ENCODE results near the gene MKNK2. TPM values are rescaled to one million over a fixed set of nuclear protein-coding genes. Genes with fewer than 3 reads are reported as not detected.

MKNK2 gene
- polyA plus RNA-seq, 3 donors: 16.9 to 333 (median 21.8) TPM

DNA sequence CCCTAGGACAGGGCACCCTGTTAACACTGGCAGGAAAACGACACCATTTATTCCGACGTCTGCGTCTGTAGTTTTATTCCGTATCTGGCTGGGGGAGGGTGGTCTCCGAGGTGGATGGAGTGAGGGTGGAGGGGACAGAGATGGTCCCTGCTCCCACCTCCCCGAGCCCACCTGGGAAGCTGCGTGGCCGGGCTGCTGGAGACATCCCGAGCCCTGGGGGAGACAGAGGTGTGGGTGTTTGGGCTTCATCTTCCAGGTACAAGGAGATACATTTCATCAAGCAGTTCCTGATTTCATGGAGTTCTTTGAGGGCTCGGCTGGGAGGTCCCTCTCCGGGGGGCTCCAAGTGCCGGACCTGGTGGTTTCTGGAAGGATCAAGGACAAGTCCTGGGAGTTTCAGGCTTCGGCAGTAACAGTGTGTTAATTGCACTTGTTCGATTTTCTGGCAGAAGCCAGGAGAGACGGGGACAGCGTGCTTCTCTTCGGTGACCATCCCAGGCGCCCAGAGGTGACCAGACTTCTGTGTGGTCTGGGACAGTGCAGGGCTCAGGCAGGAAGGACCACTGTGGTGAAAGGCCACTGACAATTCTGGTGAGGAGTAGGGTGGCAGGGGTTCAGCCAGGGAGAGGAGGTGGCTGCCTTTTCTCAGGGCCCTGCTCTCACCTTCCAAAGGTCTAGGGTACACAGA, 20.1 kb upstream of the MKNK2 start:
- H3K79me2 ChIP-seq (ENCODE audit: insufficient read depth, low read length): peaks cover 54% of the 10 kb centered on the region
- Mint-ChIP-seq H3K4me1 (peaks cover 47% of the 10 kb centered on the region), H3K27ac (peak overlapping the region in 6 of 7 donors; percentile 40 to 81 (median 75)), H3K9me3 (peaks cover 0 to 5% (median 0%) of the 10 kb centered on the region in 7 donors), H3K27me3 (ENCODE audit: low read depth in 3 of 3) (peaks cover 0 to 3% (median 2%) of the 10 kb centered on the region in 3 donors), H3K4me3 (no peak overlapping the region), H3K36me3 (peaks cover 35 to 60% of the 10 kb centered on the region in 2 donors)
- no peak overlapping the region for H2AFZ ChIP-seq (ENCODE audit: insufficient read depth, low read depth, low read length, poor library complexity, severe bottlenecking)
- H3K9me3 ChIP-seq (replicated peaks in 1 of 2; ENCODE audit: control insufficient read depth in 1 of 2, insufficient read depth in 1 of 2, low read length in 2 of 2): no peaks in the 10 kb centered on the region
- H3K27me3 ChIP-seq (ENCODE audit: control insufficient read depth in 2 of 2, insufficient read depth in 2 of 2, low read length in 2 of 2): no peaks in the 10 kb centered on the region
- H3K4me2 ChIP-seq (replicated peaks; ENCODE audit: extremely low read depth, low read length, poor library complexity, severe bottlenecking): no peak overlapping the region
- peak overlapping the region in 1 of 2 donors; percentile 24 for H3K27ac ChIP-seq (ENCODE audit: low read depth in 1 of 2, low read length in 2 of 2)
- 97% methylated on average over 17 of the region's 19 CpGs for WGBS (ENCODE audit: insufficient coverage)
- H3K36me3 ChIP-seq (replicated peaks in 1 of 2; ENCODE audit: control insufficient read depth in 1 of 2, insufficient read depth in 2 of 2, low read length in 2 of 2): peaks cover 46 to 48% of the 10 kb centered on the region in 2 donors
- peaks cover 75% of the 10 kb centered on the region for H4K20me1 ChIP-seq (ENCODE audit: insufficient read depth, low read length)
- DNase-seq: no peak
- intact Hi-C loops (cut with micrococcal nuclease): no loop called here
- H3K4me3 ChIP-seq (replicated peaks in 1 of 3; ENCODE audit: low read depth in 2 of 3, low read length in 3 of 3): no peak overlapping the region
- H3K4me1 ChIP-seq (ENCODE audit: control insufficient read depth in 1 of 2, insufficient read depth in 2 of 2, low read length in 2 of 2): peaks cover 40 to 47% of the 10 kb centered on the region in 2 donors
- TF ChIP-seq, protein P1, sequence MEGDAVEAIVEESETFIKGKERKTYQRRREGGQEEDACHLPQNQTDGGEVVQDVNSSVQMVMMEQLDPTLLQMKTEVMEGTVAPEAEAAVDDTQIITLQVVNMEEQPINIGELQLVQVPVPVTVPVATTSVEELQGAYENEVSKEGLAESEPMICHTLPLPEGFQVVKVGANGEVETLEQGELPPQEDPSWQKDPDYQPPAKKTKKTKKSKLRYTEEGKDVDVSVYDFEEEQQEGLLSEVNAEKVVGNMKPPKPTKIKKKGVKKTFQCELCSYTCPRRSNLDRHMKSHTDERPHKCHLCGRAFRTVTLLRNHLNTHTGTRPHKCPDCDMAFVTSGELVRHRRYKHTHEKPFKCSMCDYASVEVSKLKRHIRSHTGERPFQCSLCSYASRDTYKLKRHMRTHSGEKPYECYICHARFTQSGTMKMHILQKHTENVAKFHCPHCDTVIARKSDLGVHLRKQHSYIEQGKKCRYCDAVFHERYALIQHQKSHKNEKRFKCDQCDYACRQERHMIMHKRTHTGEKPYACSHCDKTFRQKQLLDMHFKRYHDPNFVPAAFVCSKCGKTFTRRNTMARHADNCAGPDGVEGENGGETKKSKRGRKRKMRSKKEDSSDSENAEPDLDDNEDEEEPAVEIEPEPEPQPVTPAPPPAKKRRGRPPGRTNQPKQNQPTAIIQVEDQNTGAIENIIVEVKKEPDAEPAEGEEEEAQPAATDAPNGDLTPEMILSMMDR (IDR thresholded peaks at IDR 0.05): no peak
- H3K9ac ChIP-seq (ENCODE audit: insufficient read depth, low read length, poor library complexity, severe bottlenecking): no peak overlapping the region

DNA sequence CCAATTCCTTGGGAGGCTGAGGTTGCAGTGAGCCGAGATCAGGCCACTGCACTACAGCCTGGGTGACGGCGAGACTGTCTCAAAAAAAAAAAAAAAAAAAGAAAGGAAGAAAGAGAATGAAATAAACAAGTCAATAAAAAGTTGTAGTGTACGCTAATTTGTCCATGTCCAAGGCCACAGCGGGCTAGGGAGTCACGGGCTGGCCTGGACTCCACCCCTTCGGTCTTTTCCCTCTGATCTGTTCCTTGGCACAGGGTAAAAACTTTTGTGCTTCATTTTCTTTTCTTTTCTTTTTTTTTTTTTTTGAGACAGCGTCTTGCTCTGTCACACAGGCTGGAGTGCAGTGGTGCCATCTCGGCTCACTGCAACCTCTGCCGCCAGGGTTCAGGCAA, 19.4 kb upstream of the MKNK2 start:
- peaks cover 39 to 42% of the 10 kb centered on the region in 2 donors for H3K4me1 ChIP-seq (ENCODE audit: control insufficient read depth in 1 of 2, insufficient read depth in 2 of 2, low read length in 2 of 2)
- H3K4me1 Mint-ChIP-seq: peaks cover 47% of the 10 kb centered on the region

More for the DNA sequence above, 19.4 kb upstream of the MKNK2 start:
- H2AFZ ChIP-seq (ENCODE audit: insufficient read depth, low read depth, low read length, poor library complexity, severe bottlenecking): no peak overlapping the region
- H3K4me3 ChIP-seq (replicated peaks in 1 of 3; ENCODE audit: low read depth in 2 of 3, low read length in 3 of 3): no peak overlapping the region
- H4K20me1 ChIP-seq (ENCODE audit: insufficient read depth, low read length): peaks cover 68% of the 10 kb centered on the region
- Mint-ChIP-seq H3K27me3 (ENCODE audit: low read depth in 3 of 3) (peaks cover 0 to 2% (median 1%) of the 10 kb centered on the region in 3 donors), H3K4me3 (no peak overlapping the region), H3K27ac (peak overlapping the region in 5 of 7 donors; percentile 3 to 68 (median 58)), H3K9me3 (peaks cover 0 to 5% (median 0%) of the 10 kb centered on the region in 7 donors), H3K36me3 (peaks cover 31 to 53% of the 10 kb centered on the region in 2 donors)
- intact Hi-C loops (cut with micrococcal nuclease): no loop called here
- peaks cover 39 to 41% of the 10 kb centered on the region in 2 donors for H3K36me3 ChIP-seq (replicated peaks in 1 of 2; ENCODE audit: control insufficient read depth in 1 of 2, insufficient read depth in 2 of 2, low read length in 2 of 2)
- peak overlapping the region in 1 of 2 donors; percentile 8 for H3K27ac ChIP-seq (ENCODE audit: low read depth in 1 of 2, low read length in 2 of 2)
- WGBS (ENCODE audit: insufficient coverage): 94% methylated on average over 6 of the region's 10 CpGs
- no peaks in the 10 kb centered on the region for H3K27me3 ChIP-seq (ENCODE audit: control insufficient read depth in 2 of 2, insufficient read depth in 2 of 2, low read length in 2 of 2)
- peaks cover 47% of the 10 kb centered on the region for H3K79me2 ChIP-seq (ENCODE audit: insufficient read depth, low read length)
- no peak overlapping the region for H3K4me2 ChIP-seq (replicated peaks; ENCODE audit: extremely low read depth, low read length, poor library complexity, severe bottlenecking)
- H3K9ac ChIP-seq (ENCODE audit: insufficient read depth, low read length, poor library complexity, severe bottlenecking): no peak overlapping the region
- TF ChIP-seq, protein P1 (IDR thresholded peaks at IDR 0.05): no peak
- H3K9me3 ChIP-seq (replicated peaks in 1 of 2; ENCODE audit: control insufficient read depth in 1 of 2, insufficient read depth in 1 of 2, low read length in 2 of 2): no peaks in the 10 kb centered on the region
- DNase-seq: no peak

All from CD14-positive monocyte (primary cell).